Fibroblast of mammary gland (primary cell): Measurements from ENCODE around the gene RALGPS1.
A peak's percentile ranks its signal among the peaks of the same experiment; 100 is the strongest.

ENCODE experiments used
- DNase-seq: peaks from one replicate; pipeline ENCODE4 v3.0.0-alpha.2; 2010; ENCODE audit warnings: low read depth
- H3K4me3 ChIP-seq: 2 replicates; pipeline ENCODE4 v1.5.1; 2011; ENCODE audit warnings: low read depth, mild to moderate bottlenecking, low read length, moderate library complexity; ENCODE audit not compliant: control insufficient read depth
- CTCF ChIP-seq: conservative IDR thresholded peaks from 2 replicates; pipeline ENCODE4 v1.5.1; 2011; ENCODE audit warnings: low read depth, low read length, inconsistent platforms; ENCODE audit not compliant: control insufficient read depth, insufficient read depth

Gene RALGPS1

GRCh38 chr9:127245637-127246164 lies 331.1 kb downstream of the RALGPS1 start:
- DNase-seq = no peak
- no peak for TF ChIP-seq CTCF
- peak overlapping the region; percentile 78 for H3K4me3 ChIP-seq

- H3K4me3 ChIP-seq = no peak overlapping the region
- TF ChIP-seq CTCF = no peak
These were observed 333.7 kb downstream of the RALGPS1 start for GRCh38 chr9:127248241-127248640.

GRCh38 chr9:127249877-127250276 lies 335.3 kb downstream of the RALGPS1 start:
- DNase-seq = no peak
- H3K4me3 ChIP-seq = no peak overlapping the region
- no peak for TF ChIP-seq CTCF

More at GRCh38 chr9:127248241-127248640, 333.7 kb downstream of the RALGPS1 start:
- no peak for DNase-seq

GRCh38 chr9:127250896-127251391 lies 336.4 kb downstream of the RALGPS1 start:
- no peak for DNase-seq

GRCh38 chr9:127252410-127253318 lies 338.1 kb downstream of the RALGPS1 start:
- no peak overlapping the region for H3K4me3 ChIP-seq
- TF ChIP-seq CTCF = no peak
- DNase-seq = peak; percentile 33

More at GRCh38 chr9:127250896-127251391, 336.4 kb downstream of the RALGPS1 start:
- no peak for TF ChIP-seq CTCF
- H3K4me3 ChIP-seq = no peak overlapping the region

- DNase-seq = no peak
- TF ChIP-seq CTCF = no peak
- H3K4me3 ChIP-seq = no peak overlapping the region
These were observed 338.9 kb downstream of the RALGPS1 start for GRCh38 chr9:127253446-127253845.
